ENCODE measurements around the gene MAP3K6.

MAP3K6 gene

DNA sequence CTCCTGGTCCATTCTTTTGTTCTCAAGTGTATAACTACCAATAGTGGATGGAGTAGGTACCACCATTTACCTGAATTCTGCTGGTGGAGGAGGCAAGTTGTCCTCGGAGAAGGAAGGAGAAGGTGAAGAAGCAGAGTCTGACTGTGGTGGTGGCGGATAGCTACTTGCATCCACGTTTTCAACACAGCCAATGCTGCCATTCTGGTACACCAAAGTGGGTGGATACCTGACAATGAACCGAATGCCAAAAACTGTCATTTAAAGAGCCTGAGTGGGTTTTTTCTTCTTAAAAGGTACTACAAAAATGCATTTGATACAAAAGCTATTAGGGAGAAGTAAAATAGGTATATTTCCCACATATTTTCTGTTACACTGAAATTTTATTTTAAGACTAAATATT lies 45.7 kb upstream of the MAP3K6 start:
- H4K91ac ChIP-seq (ENCODE audit: low read depth, low read length, poor library complexity) = no peak overlapping the region

DNA sequence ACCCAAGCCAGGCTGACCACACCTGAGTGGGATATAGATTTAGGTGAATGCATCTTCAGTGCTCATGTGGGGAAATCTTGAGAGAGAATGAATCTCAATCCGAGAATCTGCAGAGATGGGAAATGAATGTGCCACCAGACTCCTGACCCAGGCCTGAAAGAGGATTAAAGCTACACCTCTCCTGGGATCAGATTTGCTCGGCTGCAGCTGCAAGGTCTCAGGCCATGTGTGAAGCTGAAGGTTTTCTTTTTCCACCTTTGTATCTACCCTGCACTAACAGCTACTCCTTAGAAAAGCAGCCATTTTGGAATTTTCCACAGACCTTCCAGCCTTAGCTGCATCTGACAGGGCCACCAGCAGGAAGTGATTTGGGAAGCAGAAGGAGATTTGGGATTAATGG lies 43.9 kb upstream of the MAP3K6 start:
- H3K4ac ChIP-seq (ENCODE audit: low read length) = no peak overlapping the region
- peaks cover 10 to 18% of the 10 kb centered on the region in 2 donors for H3K4me1 ChIP-seq (ENCODE audit: control insufficient read depth in 2 of 2, insufficient read depth in 1 of 2, low read depth in 1 of 2, low read length in 2 of 2)
- no peak overlapping the region for H3K23ac ChIP-seq (ENCODE audit: low read depth, low read length, poor library complexity)
- no peak overlapping the region for H3K27ac ChIP-seq (replicated peaks; ENCODE audit: low read length)
- no peak overlapping the region for H2BK120ac ChIP-seq (ENCODE audit: low read depth, low read length)
- no CpG with 5 or more reads among the region's 2 CpGs for WGBS, 2 donors (ENCODE audit: extremely low coverage in 2 of 2, insufficient read length in 2 of 2, insufficient replicate concordance in 1 of 2)
- H3K9me3 ChIP-seq (replicated peaks in 1 of 2; ENCODE audit: control insufficient read depth in 2 of 2, insufficient read depth in 1 of 2, low read depth in 1 of 2, low read length in 2 of 2) = no peaks in the 10 kb centered on the region
- peaks cover 28 to 93% of the 10 kb centered on the region in 2 donors for H3K36me3 ChIP-seq (replicated peaks in 1 of 2; ENCODE audit: control insufficient read depth in 2 of 2, insufficient read depth in 2 of 2, low read length in 2 of 2)
- no peak overlapping the region for H2AK5ac ChIP-seq (ENCODE audit: low read depth, low read length)
- no peak overlapping the region for H2BK15ac ChIP-seq (ENCODE audit: low read length)
- no peak for DNase-seq (ENCODE audit: low spot score)
- no peaks in the 10 kb centered on the region for H3K27me3 ChIP-seq (ENCODE audit: control insufficient read depth in 3 of 3, insufficient read depth in 3 of 3, low read depth in 1 of 3, low read length in 3 of 3)
- no peak overlapping the region for H3K4me3 ChIP-seq (ENCODE audit: low read length in 2 of 2)
- H4K91ac ChIP-seq (ENCODE audit: low read depth, low read length, poor library complexity) = no peak overlapping the region
- H3K14ac ChIP-seq (ENCODE audit: low read length) = no peak overlapping the region
- no peak overlapping the region for H3K18ac ChIP-seq (ENCODE audit: low read length)
- H2AFZ ChIP-seq (ENCODE audit: low read length) = no peak overlapping the region
- no peak overlapping the region for H4K8ac ChIP-seq (ENCODE audit: low read depth, low read length)
- no peak overlapping the region for H3K9ac ChIP-seq (ENCODE audit: low read depth, low read length, poor library complexity)
- H2BK12ac ChIP-seq (ENCODE audit: low read length) = no peak overlapping the region
- no peaks in the 10 kb centered on the region for H3K79me1 ChIP-seq (ENCODE audit: low read depth, low read length)
- no peak overlapping the region for H2BK5ac ChIP-seq (ENCODE audit: low read length)
- H3K4me2 ChIP-seq (ENCODE audit: insufficient read depth, low read length, poor library complexity, severe bottlenecking) = no peak overlapping the region

More for the DNA sequence above, 45.7 kb upstream of the MAP3K6 start:
- H2AK5ac ChIP-seq (ENCODE audit: low read depth, low read length) = no peak overlapping the region
- no peak overlapping the region for H2BK15ac ChIP-seq (ENCODE audit: low read length)
- H2AFZ ChIP-seq (ENCODE audit: low read length) = no peak overlapping the region
- H3K4ac ChIP-seq (ENCODE audit: low read length) = no peak overlapping the region
- WGBS, 2 donors (ENCODE audit: extremely low coverage in 2 of 2, insufficient read length in 2 of 2, insufficient replicate concordance in 1 of 2) = no CpG with 5 or more reads among the region's 4 CpGs
- peaks cover 38 to 98% of the 10 kb centered on the region in 2 donors for H3K36me3 ChIP-seq (replicated peaks in 1 of 2; ENCODE audit: control insufficient read depth in 2 of 2, insufficient read depth in 2 of 2, low read length in 2 of 2)
- no peak overlapping the region for H2BK12ac ChIP-seq (ENCODE audit: low read length)
- no peaks in the 10 kb centered on the region for H3K9me3 ChIP-seq (replicated peaks in 1 of 2; ENCODE audit: control insufficient read depth in 2 of 2, insufficient read depth in 1 of 2, low read depth in 1 of 2, low read length in 2 of 2)
- H3K4me1 ChIP-seq (ENCODE audit: control insufficient read depth in 2 of 2, insufficient read depth in 1 of 2, low read depth in 1 of 2, low read length in 2 of 2) = peaks cover 0 to 5% of the 10 kb centered on the region in 2 donors
- H2BK5ac ChIP-seq (ENCODE audit: low read length) = no peak overlapping the region
- no peak overlapping the region for H3K4me2 ChIP-seq (ENCODE audit: insufficient read depth, low read length, poor library complexity, severe bottlenecking)
- H3K79me1 ChIP-seq (ENCODE audit: low read depth, low read length) = no peaks in the 10 kb centered on the region
- no peak overlapping the region for H3K4me3 ChIP-seq (ENCODE audit: low read length in 2 of 2)
- H4K8ac ChIP-seq (ENCODE audit: low read depth, low read length) = no peak overlapping the region
- no peak overlapping the region for H3K14ac ChIP-seq (ENCODE audit: low read length)
- H3K18ac ChIP-seq (ENCODE audit: low read length) = no peak overlapping the region
- H2BK120ac ChIP-seq (ENCODE audit: low read depth, low read length) = no peak overlapping the region
- H3K27me3 ChIP-seq (ENCODE audit: control insufficient read depth in 3 of 3, insufficient read depth in 3 of 3, low read depth in 1 of 3, low read length in 3 of 3) = no peaks in the 10 kb centered on the region
- no peak overlapping the region for H3K27ac ChIP-seq (replicated peaks; ENCODE audit: low read length)
- no peak for DNase-seq (ENCODE audit: low spot score)
- no peak overlapping the region for H3K9ac ChIP-seq (ENCODE audit: low read depth, low read length, poor library complexity)
- H3K23ac ChIP-seq (ENCODE audit: low read depth, low read length, poor library complexity) = no peak overlapping the region

DNA sequence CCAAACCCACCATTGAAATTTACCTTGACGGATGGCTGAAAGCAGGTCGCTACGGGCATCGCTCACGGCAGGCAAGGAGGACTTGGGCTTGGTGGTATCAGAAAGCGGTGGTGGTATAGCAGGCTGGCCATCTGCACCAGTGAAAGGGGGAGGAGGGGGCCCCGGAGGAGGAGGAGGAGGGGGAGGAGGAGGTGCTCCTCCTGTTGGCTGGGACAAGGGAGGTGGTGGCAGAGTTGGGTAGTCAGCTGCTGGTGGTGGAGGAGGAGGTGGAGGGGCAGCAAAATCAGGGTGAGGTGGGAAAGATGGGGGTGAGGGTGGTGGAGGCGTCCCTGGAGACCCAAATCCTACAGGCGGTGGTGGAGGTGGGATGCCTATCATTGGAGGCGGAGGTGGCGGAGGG lies 42.9 kb upstream of the MAP3K6 start:
- peaks cover 27 to 86% of the 10 kb centered on the region in 2 donors for H3K36me3 ChIP-seq (replicated peaks in 1 of 2; ENCODE audit: control insufficient read depth in 2 of 2, insufficient read depth in 2 of 2, low read length in 2 of 2)

DNA sequence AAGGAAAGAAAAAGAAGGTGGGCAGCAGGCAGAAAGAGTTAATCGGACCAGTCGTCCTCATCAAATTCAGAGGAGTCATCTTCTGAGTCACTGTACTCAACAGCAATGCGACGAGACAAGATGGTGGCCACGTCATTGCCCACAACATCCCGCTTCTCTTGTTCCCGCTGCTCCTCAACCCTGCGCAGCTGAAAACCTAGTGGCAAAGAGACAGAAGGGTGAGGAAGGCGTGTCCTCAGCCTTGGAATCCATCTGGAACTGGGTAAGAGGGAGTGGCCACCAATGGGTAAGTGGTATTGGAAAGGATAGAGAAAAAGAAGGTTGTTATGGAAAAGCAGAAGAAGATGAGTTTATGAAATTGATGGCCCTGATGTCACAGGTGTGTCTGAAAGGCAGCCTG lies 41.4 kb upstream of the MAP3K6 start:
- no peak overlapping the region for H2BK5ac ChIP-seq (ENCODE audit: low read length)
- H4K8ac ChIP-seq (ENCODE audit: low read depth, low read length) = no peak overlapping the region
- H2AFZ ChIP-seq (ENCODE audit: low read length) = no peak overlapping the region
- H3K14ac ChIP-seq (ENCODE audit: low read length) = no peak overlapping the region
- H3K4ac ChIP-seq (ENCODE audit: low read length) = no peak overlapping the region
- H2BK15ac ChIP-seq (ENCODE audit: low read length) = no peak overlapping the region
- H3K27me3 ChIP-seq (ENCODE audit: control insufficient read depth in 3 of 3, insufficient read depth in 3 of 3, low read depth in 1 of 3, low read length in 3 of 3) = no peaks in the 10 kb centered on the region
- H4K91ac ChIP-seq (ENCODE audit: low read depth, low read length, poor library complexity) = no peak overlapping the region
- H3K9ac ChIP-seq (ENCODE audit: low read depth, low read length, poor library complexity) = no peak overlapping the region
- H3K4me1 ChIP-seq (ENCODE audit: control insufficient read depth in 2 of 2, insufficient read depth in 1 of 2, low read depth in 1 of 2, low read length in 2 of 2) = peaks cover 19 to 32% of the 10 kb centered on the region in 2 donors
- peak overlapping the region; percentile 15 for H3K18ac ChIP-seq (ENCODE audit: low read length)
- no peak overlapping the region for H3K23ac ChIP-seq (ENCODE audit: low read depth, low read length, poor library complexity)
- no peaks in the 10 kb centered on the region for H3K9me3 ChIP-seq (replicated peaks in 1 of 2; ENCODE audit: control insufficient read depth in 2 of 2, insufficient read depth in 1 of 2, low read depth in 1 of 2, low read length in 2 of 2)
- no CpG with 5 or more reads among the region's 9 CpGs for WGBS, 2 donors (ENCODE audit: extremely low coverage in 2 of 2, insufficient read length in 2 of 2, insufficient replicate concordance in 1 of 2)
- no peak overlapping the region for H3K4me2 ChIP-seq (ENCODE audit: insufficient read depth, low read length, poor library complexity, severe bottlenecking)
- no peak overlapping the region for H2BK12ac ChIP-seq (ENCODE audit: low read length)
- H2AK5ac ChIP-seq (ENCODE audit: low read depth, low read length) = peak overlapping the region; percentile 30
- no peaks in the 10 kb centered on the region for H3K79me1 ChIP-seq (ENCODE audit: low read depth, low read length)
- H2BK120ac ChIP-seq (ENCODE audit: low read depth, low read length) = no peak overlapping the region
- no peak for DNase-seq (ENCODE audit: low spot score)
- peaks cover 20 to 74% of the 10 kb centered on the region in 2 donors for H3K36me3 ChIP-seq (replicated peaks in 1 of 2; ENCODE audit: control insufficient read depth in 2 of 2, insufficient read depth in 2 of 2, low read length in 2 of 2)
- H3K4me3 ChIP-seq (ENCODE audit: low read length in 2 of 2) = no peak overlapping the region
- no peak overlapping the region for H3K27ac ChIP-seq (replicated peaks; ENCODE audit: low read length)

More for the DNA sequence above, 42.9 kb upstream of the MAP3K6 start:
- Histone ChIP-seq H3K9me3 (replicated peaks in 1 of 2; ENCODE audit: control insufficient read depth in 2 of 2, insufficient read depth in 1 of 2, low read depth in 1 of 2, low read length in 2 of 2) (no peaks in the 10 kb centered on the region), H2BK12ac (ENCODE audit: low read length) (no peak overlapping the region), H3K14ac (ENCODE audit: low read length) (no peak overlapping the region), H4K8ac (ENCODE audit: low read depth, low read length) (no peak overlapping the region), H2AFZ (ENCODE audit: low read length) (no peak overlapping the region), H4K91ac (ENCODE audit: low read depth, low read length, poor library complexity) (no peak overlapping the region), H3K27me3 (ENCODE audit: control insufficient read depth in 3 of 3, insufficient read depth in 3 of 3, low read depth in 1 of 3, low read length in 3 of 3) (no peaks in the 10 kb centered on the region), H3K79me1 (ENCODE audit: low read depth, low read length) (no peaks in the 10 kb centered on the region), H3K9ac (ENCODE audit: low read depth, low read length, poor library complexity) (no peak overlapping the region), H3K4me1 (ENCODE audit: control insufficient read depth in 2 of 2, insufficient read depth in 1 of 2, low read depth in 1 of 2, low read length in 2 of 2) (peaks cover 13 to 25% of the 10 kb centered on the region in 2 donors), H2AK5ac (ENCODE audit: low read depth, low read length) (no peak overlapping the region), H3K4me3 (ENCODE audit: low read length in 2 of 2) (no peak overlapping the region), H3K4me2 (ENCODE audit: insufficient read depth, low read length, poor library complexity, severe bottlenecking) (no peak overlapping the region), H2BK120ac (ENCODE audit: low read depth, low read length) (no peak overlapping the region), H3K18ac (ENCODE audit: low read length) (no peak overlapping the region), H2BK15ac (ENCODE audit: low read length) (no peak overlapping the region), H2BK5ac (ENCODE audit: low read length) (no peak overlapping the region), H3K27ac (replicated peaks; ENCODE audit: low read length) (no peak overlapping the region), H3K4ac (ENCODE audit: low read length) (no peak overlapping the region), H3K23ac (ENCODE audit: low read depth, low read length, poor library complexity) (no peak overlapping the region)
- no peak for DNase-seq (ENCODE audit: low spot score)
- no CpG with 5 or more reads among the region's 11 CpGs for WGBS, 2 donors (ENCODE audit: extremely low coverage in 2 of 2, insufficient read length in 2 of 2, insufficient replicate concordance in 1 of 2)

All from neuronal stem cell (in vitro differentiated cells).